Measurements from ENCODE around the gene COL18A1. TPM values are rescaled to one million over a fixed set of nuclear protein-coding genes. Genes with fewer than 3 reads are reported as not detected.

Gene COL18A1
- total RNA-seq, 4 donors from 2014 or later = 124 to 224 (median 173) TPM

DNA sequence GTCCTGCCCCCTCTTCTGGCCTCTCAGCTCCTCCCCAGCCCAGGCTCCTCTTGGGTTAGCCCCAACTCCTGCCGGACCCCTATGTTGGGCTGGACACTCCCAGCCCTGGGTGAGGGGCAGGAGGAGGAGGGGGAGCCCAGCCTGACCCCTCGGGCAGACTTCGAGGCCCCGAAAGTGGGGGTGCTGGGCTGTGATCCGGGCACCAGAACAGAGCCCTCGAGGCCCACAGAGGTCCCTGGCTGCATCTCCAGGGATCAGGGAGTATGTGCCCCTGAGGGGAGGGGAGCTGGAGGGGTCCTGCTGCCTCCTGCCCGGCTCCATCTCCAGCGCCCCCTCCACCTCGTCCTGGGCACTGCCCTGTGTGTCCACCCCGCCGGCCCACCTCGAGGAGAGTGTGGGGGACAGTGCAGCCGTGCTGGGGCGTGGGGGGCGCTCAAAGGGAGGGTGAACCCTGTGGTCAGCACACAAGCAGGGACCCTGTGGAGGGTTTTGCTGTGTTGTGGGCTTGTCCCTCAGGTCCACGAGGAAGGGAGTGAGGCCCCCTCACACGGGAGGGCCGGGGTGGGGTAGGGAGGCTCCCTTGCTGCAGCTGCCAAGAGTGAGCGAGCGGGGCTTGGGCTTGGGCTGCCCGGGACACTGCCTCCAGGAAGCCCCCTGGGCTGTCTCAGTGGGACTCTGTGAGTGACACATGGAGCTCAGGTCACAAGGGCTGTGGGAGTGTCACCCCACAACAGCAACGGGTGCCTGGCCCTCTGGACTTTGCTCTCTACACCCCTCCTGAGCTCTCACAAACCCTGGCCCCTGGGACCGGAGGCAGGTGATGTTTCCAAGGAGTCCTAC lies 54.4 kb downstream of the COL18A1 start:
- Histone ChIP-seq H3K9me3 (peaks cover 0 to 24% (median 3%) of the 10 kb centered on the region in 4 donors), H3K4me1 (peaks cover 0 to 29% (median 14%) of the 10 kb centered on the region in 4 donors), H3K4me3 (peak overlapping the region in 1 of 4 donors; percentile 47), H3K27me3 (no peaks in the 10 kb centered on the region), H3K27ac (peak overlapping the region in 2 of 4 donors; percentile 53 to 75), H3K36me3 (peaks cover 0 to 18% (median 0%) of the 10 kb centered on the region in 3 donors)
- TF ChIP-seq EP300 (IDR thresholded peaks at IDR 0.05) (no peak), POLR2A (IDR thresholded peaks at IDR 0.05) (no peak)
- TF ChIP-seq, protein P1, sequence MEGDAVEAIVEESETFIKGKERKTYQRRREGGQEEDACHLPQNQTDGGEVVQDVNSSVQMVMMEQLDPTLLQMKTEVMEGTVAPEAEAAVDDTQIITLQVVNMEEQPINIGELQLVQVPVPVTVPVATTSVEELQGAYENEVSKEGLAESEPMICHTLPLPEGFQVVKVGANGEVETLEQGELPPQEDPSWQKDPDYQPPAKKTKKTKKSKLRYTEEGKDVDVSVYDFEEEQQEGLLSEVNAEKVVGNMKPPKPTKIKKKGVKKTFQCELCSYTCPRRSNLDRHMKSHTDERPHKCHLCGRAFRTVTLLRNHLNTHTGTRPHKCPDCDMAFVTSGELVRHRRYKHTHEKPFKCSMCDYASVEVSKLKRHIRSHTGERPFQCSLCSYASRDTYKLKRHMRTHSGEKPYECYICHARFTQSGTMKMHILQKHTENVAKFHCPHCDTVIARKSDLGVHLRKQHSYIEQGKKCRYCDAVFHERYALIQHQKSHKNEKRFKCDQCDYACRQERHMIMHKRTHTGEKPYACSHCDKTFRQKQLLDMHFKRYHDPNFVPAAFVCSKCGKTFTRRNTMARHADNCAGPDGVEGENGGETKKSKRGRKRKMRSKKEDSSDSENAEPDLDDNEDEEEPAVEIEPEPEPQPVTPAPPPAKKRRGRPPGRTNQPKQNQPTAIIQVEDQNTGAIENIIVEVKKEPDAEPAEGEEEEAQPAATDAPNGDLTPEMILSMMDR (IDR thresholded peaks at IDR 0.05) = no peak
- 79 to 81% methylated on average over 11 of the region's 23 CpGs for WGBS, 2 donors
- no peak for DNase-seq (ENCODE audit: low spot score in 2 of 2)

DNA sequence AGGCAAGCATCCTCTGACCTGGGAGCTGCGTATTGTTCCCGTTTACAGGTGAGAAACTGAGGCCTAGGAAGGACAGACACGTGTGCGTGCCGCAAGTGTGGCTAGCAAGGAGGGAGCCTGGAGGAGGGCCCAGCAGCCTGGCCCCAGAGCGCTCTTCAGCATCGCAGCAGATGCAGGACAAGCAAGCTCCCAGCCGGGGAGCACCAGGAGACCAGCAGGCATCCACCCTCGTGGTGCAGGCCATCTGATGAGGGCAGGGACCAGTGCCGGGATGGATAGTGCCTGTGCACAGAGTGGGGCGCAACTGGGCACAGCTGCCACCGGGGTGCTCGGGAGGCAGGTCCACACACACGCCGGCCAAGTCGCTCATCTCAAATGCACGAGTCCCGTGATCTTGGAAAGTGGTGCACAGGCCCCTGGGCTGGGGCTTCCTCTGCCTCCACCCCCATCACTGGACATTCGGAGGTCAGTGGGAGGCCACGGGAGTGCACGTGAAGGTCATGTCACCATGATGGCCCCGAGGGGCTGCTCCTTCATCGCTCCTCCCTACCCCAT lies 55.1 kb downstream of the COL18A1 start:
- no peak for DNase-seq (ENCODE audit: low spot score in 2 of 2)
- peak overlapping the region in 2 of 4 donors; percentile 8 to 75 for H3K27ac ChIP-seq
- H3K4me3 ChIP-seq = no peak overlapping the region
- TF ChIP-seq, protein P1 (IDR thresholded peaks at IDR 0.05) = no peak
- TF ChIP-seq EP300 (IDR thresholded peaks at IDR 0.05) (no peak), POLR2A (IDR thresholded peaks at IDR 0.05) (no peak)
- WGBS, 2 donors = 79 to 90% methylated on average over 12 to 23 of the region's 23 CpGs
- H3K27me3 ChIP-seq = no peaks in the 10 kb centered on the region
- H3K4me1 ChIP-seq = peaks cover 0 to 22% (median 11%) of the 10 kb centered on the region in 4 donors
- peaks cover 0 to 24% (median 3%) of the 10 kb centered on the region in 4 donors for H3K9me3 ChIP-seq
- H3K36me3 ChIP-seq = peaks cover 0 to 18% (median 0%) of the 10 kb centered on the region in 3 donors

DNA sequence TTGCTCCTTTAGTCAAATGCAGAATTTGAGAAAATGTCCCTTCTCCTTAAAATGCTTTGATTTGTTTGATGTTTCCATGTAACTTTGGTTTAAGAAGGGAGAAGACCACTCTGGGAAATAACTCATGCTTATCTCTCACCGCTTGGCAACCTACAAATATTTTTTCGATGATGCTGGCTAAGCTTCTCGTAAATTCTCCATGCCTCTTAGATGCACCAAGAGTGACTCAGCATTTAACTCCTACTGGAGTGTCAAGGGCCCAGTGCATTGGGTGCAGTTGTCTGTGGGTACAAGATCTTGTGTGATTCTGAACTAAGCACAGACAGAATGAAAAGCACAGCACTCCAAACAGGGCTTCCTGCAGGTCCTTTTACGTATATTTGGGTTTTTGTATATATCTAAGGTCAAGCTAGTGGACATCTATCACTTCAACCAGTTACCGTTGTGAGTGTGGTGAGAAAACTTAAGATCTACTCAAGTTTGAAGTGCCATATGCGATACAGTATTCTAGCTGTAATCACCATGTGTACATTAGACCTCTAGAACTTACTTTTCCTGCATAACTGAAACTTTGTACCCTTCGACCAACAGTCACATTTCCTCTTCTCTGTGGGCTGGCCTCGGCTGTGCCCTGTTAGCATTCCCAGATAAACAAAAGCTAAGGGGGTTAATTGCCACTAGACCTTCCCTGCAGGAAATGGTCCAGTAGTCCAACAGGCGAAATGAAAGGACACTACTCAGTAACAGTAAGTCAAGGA lies 55.8 kb downstream of the COL18A1 start:
- DNase-seq (ENCODE audit: low spot score in 2 of 2) = no peak
- WGBS, 2 donors = 77 to 85% methylated on average over 9 of the region's 9 CpGs
- peaks cover 0 to 15% (median 9%) of the 10 kb centered on the region in 4 donors for H3K4me1 ChIP-seq
- H3K27me3 ChIP-seq = no peaks in the 10 kb centered on the region
- H3K4me3 ChIP-seq = no peak overlapping the region
- H3K9me3 ChIP-seq = peaks cover 0 to 24% (median 3%) of the 10 kb centered on the region in 4 donors
- TF ChIP-seq EP300 (IDR thresholded peaks at IDR 0.05) (no peak), POLR2A (IDR thresholded peaks at IDR 0.05) (no peak)
- TF ChIP-seq, protein P1 (IDR thresholded peaks at IDR 0.05) = no peak
- peak overlapping the region in 1 of 4 donors; percentile 8 for H3K27ac ChIP-seq
- peaks cover 0 to 18% (median 0%) of the 10 kb centered on the region in 3 donors for H3K36me3 ChIP-seq

DNA sequence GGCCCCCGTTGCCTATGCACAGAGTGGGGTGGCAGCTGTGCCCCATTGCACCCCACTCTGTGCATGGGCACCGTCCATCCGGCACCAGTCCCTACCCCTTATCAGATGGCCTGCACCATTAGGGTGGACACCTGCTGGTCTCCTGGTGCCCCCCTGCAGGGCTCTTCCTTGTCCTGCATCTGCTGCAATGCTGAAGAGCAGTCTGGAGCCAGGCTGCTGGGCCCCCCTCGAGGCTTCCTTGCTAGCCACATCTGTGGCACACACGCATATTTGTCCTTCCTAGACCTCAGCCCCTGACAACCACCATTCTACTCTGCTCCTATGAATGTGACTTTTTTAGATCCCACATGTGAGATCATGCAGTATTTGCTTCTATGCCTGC lies 56.4 kb downstream of the COL18A1 start:
- no peak for DNase-seq (ENCODE audit: low spot score in 2 of 2)
- no peak overlapping the region for H3K4me3 ChIP-seq
- WGBS, 2 donors = 92 to 95% methylated on average over 5 of the region's 5 CpGs
- no peak overlapping the region for H3K27ac ChIP-seq
- H3K9me3 ChIP-seq = peaks cover 0 to 24% (median 3%) of the 10 kb centered on the region in 4 donors
- peaks cover 0 to 9% (median 4%) of the 10 kb centered on the region in 4 donors for H3K4me1 ChIP-seq
- H3K27me3 ChIP-seq = no peaks in the 10 kb centered on the region
- H3K36me3 ChIP-seq = peaks cover 0 to 18% (median 0%) of the 10 kb centered on the region in 3 donors
- TF ChIP-seq POLR2A (IDR thresholded peaks at IDR 0.05) (no peak), EP300 (IDR thresholded peaks at IDR 0.05) (no peak)
- TF ChIP-seq, protein P1 (IDR thresholded peaks at IDR 0.05) = no peak
